NCI-H1105 (cell line): Measurements from ENCODE around the gene TOB1.
A peak's percentile ranks its signal among the peaks of the same experiment; 100 is the strongest.

ENCODE experiments used
- DNase-seq: peaks from one replicate; lab custom pipeline; 2025; lab: John Stamatoyannopoulos, UW

Gene TOB1

DNA sequence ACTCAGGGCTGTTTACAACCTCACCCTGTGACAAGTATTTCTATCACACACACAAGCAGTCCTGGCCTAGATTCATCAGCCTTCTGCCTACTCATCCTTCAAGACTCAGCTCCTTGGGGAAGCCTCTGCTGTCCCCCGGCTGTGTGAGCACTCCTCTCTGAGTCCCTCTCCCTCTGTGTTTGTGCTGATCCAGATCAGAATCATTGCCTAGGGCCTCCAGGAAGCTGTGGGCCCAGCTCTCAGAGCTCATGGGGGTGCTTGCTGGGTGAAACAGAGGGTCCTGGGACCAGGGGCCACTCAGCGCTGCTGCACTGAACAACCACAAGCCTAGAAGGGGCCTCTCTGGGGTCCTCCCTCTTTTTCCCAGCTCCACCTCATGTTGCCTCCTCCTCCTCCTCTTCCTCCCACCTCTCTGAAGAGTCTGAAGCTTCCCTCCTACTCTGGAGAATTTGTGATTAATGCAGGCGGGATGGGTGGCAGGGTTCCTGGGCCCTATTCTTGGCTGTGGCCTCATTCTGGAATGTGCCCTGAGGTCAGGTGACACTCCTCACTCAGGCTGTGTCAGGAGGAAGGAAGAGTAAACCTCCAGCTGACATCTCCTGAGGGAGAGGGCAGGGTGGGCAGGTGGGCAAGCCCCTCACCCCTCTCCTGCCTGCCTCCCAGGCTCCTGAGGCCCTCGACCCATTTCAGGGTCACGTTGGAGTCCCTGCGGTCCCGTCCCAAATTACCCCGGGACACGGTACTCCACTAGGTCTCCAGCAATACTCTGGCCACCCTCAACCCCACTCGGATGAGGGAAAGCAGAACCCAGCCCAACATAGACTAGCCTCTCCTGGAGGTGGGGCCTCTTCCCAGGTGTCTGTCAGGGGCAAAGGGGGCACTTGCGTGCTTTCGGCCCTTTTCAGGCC is 20.7 kb downstream of the TOB1 start:
- DNase-seq = no peak

DNA sequence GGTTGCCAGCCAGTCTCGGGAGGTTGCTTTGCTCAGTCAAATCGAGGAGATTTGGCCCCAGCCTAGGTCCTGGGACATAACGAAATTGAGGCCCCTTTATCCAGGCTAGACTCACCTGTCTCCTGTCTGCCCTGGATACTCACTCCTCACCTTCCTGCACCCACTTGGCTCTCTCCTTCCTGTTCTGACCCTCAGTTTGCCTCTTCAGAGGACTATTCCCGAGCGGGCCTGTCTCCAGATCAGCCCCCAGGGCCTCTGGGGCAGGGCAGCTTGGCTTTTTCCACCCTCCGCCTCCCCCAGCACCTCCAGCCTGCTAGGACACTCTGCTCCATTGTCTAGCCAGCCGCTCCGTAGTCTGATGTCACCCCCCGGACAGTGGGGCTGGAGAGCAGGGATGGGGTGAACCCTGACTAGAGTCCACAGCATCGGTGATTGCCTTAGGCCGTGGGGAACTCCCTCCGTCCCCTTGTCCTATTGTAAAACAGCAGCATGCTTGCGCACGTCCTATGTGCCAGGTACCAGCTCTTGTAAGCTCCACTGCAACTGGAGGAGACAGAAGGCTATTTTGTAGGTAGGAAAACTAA is 21.9 kb downstream of the TOB1 start:
- DNase-seq = no peak

DNA sequence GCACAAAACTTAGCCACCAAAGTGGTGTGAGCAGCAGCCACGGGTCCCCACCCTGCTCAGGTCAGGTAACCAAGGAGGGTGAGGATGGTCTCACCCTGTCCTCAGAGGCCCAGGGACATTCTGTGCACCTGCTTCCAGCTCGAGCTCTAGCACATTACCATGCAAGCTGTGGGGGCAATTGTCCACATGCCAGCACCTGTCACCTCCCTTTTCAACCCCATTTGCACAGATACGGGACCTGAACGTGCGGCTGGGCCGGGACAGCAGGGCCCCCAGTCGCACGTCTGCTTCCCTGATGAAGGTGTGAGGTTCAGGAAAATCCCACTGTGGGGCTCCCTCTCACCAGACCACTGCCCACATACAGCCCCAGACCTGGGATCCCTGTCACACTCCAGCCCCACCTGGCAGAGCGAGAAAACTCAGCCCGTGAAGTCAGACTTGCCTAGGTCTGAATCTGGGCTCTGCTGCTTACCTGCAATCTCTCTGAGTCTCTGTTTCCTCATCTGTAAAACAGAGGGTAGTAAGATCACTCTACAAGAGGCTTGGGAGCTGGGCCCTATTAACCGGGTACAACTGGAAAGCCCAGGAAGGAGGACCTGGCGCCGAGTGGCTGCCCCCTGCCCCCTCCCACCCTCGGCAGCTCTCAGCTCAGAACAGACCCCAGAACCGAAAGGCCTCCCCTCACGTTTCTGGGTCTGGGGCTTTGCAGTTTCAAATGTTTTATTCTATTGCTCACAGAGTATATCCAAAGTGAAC is 22.8 kb downstream of the TOB1 start:
- DNase-seq = no peak

DNA sequence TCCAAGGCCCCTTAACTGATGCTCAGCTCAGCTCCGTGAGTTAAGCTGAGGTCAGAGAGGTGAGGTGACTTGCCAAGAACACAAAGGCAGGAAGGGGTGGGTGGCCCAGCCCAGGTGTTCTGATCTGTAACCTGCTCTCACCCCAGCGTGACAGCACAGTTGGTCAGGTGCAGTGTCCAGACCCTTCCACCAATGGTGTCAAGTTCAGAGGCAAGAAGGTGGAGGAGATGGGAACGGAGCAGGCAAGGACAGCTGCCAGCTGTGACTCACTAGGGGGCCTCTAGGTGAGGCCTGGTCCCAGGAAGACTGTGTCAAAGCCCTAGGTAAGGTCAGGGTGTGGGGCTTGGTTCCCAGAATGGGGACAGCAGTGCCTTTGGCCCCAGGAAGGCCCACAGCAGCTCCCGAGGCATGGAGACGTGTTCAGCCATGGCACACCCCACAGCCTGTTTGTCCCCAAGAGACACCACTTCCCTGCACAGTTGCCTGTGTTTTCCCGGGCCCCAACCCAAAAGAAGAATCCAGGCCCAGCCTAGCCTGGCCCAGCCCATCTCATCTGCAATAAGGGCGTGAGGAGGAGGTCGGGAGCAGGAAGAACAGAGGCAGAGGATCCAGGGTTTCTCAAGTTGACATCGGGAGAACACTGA is 23.5 kb downstream of the TOB1 start:
- DNase-seq = no peak

DNA sequence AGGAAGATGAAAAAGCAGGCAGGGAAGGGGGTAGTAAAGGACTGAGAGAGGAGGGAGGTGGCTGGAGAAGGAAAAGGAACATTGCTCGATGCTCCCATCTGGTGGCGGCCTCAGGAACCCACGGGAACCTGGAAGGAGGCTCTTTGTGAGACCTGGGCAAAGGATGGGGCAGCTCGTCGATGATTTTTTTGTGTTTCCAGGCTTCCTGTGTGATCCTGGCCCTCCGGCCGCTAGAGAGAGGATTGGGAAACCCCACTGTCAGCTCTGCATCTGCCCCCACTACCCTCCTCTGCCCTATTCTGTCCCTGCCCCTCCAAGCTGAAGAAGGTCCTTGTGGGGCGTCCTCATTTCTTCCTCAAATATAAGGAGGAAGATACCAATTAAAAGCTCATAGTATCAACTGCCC is 24.2 kb downstream of the TOB1 start:
- DNase-seq = peak; percentile 37

DNA sequence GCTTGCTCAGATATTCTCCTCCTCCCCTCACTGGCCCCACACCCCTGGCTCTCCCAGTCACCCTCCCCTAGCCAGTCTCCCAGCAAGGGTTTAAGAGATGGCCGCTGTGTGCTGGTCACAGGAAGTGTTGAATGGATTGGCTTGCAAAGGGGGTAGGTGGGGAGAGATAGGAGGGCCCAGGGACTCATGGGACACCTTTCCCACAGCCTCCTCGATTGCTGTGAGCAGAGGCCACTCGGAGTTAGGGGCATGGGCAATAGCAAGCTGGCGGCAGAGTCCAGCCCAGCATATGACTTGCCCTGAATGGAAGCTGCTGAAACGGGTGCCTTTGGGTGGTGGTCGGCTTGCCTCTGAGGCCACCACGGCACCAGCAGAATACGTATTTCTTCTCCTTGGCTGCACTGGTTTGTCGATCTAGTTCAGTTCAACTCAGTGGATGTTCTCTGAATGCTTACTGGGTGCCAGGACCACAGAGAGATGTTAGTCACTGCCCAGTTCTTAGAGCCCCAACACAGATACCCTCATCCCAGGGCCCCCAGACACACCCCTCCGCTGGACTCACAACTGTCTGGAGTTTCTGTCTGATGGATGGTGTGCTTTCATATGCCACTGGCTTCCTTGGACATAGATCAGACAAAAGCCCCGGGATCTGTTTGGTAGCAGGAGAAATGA is 24.7 kb downstream of the TOB1 start:
- no peak for DNase-seq

DNA sequence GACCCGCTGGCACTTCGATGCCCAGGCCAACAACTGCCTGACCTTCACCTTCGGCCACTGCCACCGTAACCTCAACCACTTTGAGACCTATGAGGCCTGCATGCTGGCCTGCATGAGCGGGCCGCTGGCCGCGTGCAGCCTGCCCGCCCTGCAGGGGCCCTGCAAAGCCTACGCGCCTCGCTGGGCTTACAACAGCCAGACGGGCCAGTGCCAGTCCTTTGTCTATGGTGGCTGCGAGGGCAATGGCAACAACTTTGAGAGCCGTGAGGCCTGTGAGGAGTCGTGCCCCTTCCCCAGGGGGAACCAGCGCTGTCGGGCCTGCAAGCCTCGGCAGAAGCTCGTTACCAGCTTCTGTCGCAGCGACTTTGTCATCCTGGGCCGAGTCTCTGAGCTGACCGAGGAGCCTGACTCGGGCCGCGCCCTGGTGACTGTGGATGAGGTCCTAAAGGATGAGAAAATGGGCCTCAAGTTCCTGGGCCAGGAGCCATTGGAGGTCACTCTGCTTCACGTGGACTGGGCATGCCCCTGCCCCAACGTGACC is 25.8 kb downstream of the TOB1 start:
- no peak for DNase-seq

DNA sequence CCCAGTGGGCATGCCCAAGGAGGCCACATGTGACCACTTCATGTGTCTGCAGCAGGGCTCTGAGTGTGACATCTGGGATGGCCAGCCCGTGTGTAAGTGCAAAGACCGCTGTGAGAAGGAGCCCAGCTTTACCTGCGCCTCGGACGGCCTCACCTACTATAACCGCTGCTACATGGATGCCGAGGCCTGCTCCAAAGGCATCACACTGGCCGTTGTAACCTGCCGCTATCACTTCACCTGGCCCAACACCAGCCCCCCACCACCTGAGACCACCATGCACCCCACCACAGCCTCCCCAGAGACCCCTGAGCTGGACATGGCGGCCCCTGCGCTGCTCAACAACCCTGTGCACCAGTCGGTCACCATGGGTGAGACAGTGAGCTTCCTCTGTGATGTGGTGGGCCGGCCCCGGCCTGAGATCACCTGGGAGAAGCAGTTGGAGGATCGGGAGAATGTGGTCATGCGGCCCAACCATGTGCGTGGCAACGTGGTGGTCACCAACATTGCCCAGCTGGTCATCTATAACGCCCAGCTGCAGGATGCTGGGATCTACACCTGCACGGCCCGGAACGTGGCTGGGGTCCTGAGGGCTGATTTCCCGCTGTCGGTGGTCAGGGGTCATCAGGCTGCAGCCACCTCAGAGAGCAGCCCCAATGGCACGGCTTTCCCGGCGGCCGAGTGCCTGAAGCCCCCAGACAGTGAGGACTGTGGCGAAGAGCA is 26.4 kb downstream of the TOB1 start:
- no peak for DNase-seq

DNA sequence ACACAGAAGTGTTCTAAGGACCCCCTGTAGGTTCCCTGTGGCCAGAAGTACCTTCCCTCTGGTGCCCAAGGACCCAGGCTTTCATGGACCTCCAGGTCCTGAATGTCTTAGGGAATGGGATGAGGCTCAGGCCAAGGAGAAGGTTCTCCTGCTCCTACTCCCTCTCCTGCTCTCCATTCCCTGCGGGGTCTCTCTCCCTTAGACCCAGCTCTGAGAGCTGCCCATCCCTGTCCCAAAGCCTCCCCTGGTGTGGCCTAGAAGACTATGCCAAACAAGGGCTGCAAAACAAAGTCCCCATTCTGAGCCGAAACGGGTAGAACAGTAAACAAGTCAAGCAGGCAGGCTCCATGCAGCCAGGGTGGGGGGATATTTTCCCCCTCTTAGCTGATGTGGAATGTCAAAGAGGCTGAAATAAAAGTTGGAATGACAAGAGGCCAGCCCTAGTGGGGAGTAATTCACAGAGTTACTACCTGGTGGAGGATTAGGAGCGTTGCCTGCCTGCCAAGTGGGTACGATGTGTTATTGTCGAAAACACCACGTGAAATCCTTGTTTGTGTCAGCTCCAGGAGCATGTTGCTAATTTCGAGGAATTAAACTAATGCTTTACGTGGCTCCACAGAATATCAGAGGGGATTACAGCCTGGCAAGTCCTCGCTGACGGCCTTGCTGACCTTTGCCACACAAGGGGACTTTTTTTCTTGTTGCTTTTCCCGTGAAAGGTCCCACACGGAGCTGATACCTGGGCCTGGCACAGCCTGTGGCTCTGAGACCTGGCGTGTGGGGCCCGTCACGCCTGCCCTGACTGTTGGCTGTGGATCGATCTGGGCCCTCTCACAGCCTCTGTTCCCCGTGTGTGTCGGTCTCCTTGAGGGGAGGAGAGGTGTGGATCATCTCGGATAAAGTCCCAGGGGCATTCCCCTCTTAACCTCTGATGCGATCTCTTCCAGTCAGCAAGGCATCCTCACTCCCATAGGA is 27.9 kb downstream of the TOB1 start:
- DNase-seq = no peak

DNA sequence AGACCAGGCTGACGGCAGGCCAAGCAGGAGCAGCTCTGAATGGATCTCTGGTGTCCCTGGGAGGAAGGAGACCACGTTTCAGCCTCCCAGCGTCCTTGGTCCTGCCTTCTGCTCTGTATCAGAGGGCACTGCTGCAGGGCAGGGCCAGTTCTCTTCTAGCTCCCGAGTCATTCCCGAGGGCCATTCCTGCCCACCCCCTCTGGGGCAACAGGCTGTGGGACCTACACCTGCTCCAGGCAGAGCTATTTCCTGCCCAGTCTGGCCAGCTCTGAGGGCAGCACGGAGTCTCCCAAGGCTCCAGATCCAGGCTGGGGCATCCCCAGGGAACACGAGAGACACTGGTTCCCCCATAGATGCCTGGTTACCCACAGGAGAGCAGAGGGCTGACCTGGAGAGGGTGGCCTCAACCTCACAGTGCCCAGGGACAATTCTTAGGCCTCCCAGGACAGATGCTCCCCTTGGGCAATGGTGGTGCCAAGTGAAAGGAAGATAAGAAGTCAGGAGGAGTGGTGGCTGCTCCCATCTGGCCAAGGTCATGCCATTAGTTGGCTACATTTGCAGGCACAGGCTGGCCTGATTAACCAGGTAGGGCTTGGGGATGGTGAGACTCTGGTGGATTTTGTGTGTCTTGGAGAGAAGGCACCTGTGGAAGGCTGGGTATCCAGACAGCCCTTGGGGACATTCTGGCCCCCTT is 28.7 kb downstream of the TOB1 start:
- no peak for DNase-seq

DNA sequence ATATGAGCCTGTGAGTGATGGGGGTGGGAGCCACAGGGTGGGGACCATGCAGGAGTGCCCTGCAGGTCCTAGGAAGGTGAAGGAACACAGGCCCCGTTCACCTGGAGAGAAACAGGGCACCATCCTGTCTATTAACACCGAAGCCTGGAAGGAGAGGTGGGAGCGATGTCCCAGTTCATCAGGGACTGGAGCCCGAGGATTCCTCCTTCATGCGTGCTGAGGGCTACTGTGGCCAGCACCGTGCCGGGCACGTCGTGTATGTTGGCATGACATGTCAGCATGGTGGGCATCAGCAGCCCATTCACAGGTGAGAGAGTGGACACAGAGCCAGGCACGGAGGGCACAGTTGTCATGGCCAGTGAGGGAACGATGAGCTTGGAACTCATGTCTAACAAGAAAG is 29.3 kb downstream of the TOB1 start:
- no peak for DNase-seq

DNA sequence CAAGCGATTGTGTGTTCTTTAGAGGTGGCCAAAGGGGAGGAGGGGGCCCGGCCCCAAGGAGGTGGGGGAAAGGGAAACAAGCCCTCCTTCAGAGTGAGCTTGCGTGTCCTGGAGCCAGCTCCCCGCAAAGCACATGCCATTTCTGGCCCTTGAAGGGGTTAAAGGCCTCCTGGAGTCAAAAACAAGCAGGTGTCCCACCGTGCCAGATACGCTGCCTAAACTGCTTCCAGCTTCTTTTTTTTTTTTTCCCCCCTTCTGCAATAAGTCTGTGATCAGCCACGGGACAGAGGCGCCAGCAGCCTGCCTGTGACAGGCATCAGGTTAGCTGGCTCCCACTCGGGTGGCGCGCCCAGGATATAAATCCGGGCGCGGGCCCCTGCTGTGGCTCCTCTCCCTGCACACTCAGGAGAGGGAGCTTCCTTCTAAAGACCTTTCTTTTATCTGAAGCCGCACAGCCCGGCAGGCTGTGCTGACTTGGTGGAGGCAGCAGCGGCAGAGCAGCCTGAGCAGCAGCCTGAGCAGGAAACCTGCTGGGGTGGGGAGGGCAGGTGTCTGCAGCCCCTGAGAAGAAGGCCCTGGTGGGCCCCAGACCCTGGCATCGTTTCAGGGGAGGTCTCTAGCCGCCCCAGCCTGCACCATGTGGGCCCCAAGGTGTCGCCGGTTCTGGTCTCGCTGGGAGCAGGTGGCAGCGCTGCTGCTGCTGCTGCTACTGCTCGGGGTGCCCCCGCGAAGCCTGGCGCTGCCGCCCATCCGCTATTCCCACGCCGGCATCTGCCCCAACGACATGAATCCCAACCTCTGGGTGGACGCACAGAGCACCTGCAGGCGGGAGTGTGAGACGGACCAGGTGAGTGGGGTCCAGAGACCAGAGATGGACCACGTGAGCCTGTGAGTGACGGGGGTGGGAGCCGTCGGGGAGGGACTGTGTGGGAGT is 30.6 kb downstream of the TOB1 start, which contains the start of gene WFIKKN2:
TSS of gene WFIKKN2 (plus strand) at position 286 of the 934 bp plus-strand sequence. CDS start at position 638, 352 bp downstream.
- no peak for DNase-seq

DNA sequence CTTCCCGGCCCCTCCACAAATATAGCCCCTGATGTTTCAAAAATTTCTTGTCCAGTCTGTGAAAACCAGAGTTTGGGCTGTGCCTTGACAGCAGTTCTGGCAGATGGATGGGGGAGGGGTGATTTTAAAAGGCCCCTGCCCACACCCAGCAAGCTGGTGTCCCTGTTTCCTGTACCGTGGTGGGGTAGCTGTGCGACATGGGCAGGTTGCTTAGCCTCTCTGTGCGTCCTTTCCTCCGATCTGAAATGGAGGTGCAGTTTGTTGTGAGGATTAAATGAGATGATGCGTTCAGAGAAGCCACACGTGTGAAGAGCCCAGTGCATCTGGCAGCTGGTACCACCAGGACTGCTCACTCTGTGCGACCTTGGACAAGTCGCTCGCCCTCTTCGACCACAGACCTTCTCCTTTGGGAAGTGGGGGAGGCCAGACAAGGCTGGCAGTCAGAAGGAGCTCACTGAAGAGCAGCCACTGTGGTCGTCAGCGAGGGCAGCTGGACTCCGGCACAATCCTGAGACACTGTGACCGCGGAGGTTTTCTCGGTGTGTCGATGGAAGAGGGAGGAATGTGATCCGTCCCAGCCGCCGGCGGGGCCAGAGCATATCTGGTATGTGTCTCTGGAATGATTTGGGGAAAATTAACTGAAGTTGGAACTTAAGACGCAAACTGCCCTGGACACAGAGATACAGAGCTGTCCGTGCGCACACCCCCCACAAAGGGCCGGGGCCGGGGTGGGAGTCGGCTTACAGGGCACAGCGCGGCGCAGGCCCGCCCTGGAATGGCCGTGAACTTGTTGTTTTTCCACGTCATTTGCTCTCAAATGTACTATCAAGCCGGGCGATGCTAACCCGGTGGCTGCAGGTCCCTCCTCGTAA is 31.5 kb downstream of the TOB1 start:
- DNase-seq = no peak

DNA sequence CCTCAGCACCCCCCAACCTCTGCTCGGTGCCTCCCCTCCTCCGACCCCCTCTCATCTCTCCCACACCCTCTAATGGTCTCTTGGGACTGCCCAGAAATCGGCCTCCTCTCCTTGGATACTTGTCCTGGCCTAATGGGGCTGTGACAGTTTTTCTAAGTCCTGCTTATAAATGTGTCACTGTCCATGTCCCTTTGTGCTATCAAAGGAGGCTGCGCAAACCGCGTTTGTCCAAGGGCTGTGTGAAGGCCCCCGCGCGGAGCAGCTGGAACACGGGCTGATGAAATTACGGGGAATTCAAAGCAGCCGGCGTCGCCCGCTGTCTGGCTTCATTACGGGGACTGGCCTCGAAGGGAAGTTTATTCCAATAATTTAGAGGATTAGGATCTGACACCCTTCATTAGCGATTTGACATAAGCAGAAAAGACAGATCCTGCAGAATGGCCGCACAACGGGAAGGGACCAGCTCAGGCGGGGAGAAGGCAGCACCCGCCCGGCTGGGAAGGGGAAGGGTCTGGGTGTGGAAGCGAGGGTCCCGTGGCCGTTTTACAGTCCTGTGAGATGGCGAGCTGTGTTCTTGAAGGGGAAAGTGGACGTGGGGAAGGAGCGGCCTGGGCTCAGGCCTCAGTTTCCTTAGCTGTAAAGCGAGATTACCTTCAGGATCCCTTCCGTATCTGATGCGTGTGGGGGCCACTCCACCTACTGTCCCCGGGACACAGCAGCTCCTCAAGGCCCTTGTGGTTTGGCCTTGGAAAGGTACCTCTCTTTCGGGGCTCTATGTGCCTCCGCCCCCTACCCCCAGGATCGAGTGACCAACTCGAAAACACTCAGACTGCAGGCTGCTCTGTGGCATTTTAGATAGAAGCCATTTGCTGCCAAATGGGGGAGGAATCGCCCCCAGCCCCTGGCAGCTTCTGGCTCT is 32.4 kb downstream of the TOB1 start:
- DNase-seq = no peak

DNA sequence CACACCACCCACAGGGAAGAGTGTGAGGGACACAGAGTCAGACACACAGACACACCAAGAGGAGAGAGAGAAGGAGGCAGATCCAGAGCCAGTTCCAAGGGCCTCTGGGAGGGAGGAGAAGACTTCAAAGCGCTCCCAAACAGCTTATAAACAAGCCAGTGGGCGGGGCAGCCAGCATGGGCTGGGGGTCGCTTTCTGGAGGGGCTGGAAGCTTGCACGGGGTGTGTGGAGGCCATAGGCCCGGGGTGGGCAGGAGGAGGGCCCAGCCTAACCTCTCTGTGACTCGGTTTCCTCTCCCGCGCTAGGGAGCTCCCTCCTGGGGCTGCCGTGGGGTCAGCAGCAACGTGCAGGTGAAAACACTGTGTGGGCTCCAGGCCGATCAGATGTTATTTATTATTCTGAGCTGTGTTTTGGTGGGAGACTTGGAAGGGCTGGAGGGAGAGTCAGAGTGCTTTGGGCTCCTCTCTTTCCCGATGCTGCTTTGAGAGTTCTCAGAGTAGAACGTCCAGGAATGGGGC is 33.2 kb downstream of the TOB1 start:
- DNase-seq = no peak
